GM18526 (cell line): Measurements from ENCODE around the gene CAST.

ENCODE experiments used
- POLR2A ChIP-seq: IDR thresholded peaks from 3 replicates; pipeline ENCODE4 v1.6.1; 2011; ENCODE audit not compliant: insufficient read length; ENCODE audit errors: extremely low read depth

The CAST gene

DNA sequence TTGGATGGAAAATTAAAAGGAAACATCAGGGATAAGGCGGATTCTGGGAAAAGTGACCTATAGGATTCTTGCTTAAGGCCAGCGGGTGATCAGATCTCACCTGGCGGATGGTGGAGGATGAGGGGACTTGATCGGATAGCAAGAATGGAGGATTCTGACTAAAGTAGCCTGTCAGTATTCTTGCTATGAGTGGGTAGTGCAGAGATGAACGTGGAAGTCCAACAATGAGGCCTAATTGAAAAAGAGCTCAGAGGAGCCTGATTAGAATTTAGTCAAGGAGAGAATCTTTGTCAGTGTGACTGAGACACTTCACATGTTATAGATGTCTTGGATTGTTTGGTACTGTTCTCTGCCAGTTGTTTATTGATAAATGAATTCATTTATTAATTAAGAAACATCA is 24.9 kb downstream of the CAST start:
- no peak for TF ChIP-seq POLR2A

DNA sequence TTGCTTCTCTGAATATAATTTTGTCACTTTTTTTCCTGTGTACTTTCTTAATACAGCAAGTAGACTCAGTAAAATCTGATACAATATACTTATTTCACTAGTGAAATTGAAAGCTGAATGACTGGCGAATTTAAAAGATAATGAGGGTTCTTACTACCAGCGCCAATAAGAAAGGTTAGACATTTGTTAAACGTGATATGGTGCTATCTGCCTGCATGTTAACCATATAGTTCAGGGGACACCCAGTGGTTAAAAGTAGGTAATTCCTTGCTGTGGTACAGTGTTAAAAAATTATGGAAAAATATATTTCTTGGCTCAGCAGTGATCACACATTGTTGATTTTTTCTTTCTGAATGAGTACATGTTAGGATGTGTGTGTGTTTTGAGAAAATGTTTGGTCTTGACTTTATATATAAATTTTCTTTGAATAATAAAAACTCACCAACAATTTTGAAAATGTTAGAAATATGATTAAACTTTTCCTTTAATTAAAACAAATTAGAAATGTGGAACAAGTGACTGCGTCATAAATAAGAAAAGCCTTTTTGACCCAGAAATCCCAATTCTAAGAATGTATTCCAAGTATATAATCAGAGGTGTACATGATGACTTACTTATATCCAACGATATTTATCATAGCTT is 25.8 kb downstream of the CAST start:
- TF ChIP-seq POLR2A, result no peak

DNA sequence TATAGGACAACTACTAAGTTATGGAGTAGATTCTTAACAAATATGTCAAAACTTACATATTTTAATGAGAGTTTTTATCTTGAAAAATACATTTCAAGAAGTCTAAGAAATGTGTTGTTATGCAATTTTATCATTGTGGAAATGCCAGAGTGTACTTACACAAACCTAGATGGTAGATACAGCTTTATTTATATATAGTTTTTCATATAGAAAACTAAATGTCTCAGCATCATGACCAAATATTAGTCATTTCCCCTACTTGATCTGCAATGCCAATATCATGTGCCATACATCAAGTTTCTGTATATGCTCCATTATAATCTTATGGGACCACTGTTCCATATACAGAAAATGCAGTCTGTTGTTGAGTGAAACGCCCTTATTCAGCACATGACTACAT is 28.7 kb downstream of the CAST start:
- no peak for TF ChIP-seq POLR2A

DNA sequence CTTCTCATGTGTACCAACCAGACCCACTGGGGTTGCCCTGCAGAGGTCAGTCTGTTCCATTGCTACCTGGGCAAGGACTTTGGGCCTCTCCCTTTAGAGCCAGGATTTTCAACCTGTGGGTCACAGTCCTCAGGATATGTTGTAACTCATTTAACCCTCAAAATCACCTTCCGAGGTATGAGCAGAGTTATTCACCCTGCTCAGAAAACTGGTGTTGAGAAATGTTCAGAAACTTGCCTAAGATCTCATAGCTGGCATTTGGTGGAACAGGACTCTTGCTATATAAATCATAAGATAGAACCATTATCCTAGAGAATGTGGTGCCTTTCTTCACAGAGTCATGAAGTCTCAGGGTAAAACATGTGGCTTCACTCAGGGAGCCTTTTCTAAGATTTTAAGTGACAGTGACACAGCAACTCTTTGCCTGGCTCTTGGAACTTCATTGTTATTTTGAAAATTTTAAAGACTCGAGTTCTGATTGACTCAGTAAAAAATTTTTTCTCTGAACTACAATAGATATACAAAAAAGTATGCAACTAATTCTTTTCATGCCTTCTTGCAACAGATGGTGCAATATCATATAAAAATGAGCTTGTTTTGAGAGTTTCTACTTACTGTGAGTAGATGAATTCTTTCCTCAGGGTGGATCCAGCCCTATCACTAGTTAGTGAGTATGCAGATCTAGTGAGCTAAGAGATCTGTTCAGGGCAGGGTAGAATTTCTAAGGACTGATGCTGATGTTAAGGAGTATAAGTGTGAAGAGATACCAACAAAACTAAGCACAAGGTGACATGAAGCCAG is 29.5 kb downstream of the CAST start:
- TF ChIP-seq POLR2A, result no peak

DNA sequence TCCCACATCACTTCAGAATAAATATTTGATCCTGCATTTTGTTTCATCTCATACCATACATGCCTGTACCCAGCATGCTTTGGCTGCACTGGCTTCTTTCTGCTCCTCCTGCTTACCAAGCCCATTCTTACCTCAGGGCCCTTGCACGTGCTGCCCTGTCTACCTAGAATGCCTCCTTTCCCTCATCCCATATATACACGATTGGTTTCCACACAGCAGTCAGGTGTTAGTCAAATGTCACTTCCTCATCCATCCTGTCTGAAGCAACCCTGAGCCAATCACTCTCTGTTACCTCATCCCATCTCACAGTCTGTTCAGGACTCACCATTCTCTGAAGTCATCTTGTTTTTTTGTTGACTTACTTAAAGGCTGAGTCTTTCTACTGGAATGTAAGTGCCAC is 30.3 kb downstream of the CAST start:
- no peak for TF ChIP-seq POLR2A

DNA sequence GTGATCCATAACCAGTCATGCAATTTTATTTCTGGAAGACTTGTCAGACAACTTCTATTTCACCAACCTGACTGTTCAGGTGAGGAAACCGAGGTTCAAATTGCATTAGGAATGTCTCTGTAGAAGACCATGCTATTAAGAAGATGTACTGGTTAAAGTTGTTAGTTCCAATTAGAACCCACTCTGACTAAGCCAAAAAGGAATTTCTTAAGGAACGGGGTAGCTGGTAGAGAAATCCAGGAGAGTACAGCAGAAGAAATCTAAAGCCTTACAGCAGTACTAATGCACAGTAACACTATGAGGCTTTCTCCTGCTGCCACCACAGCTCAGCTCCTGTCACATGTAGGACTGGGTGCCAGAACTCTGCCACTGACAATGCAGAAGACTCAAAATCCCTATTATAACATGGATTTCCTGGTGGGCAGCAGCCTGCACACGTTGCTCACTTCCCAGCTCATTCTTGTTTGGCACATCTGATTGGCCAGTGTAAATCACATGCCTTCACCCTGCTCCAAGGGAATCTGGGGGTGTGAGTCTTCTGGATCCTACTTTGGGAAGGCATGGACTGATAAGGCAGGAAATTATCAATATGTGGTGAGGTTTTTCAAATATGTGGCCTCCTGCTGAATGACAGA is 37.1 kb downstream of the CAST start:
- TF ChIP-seq POLR2A, result no peak

DNA sequence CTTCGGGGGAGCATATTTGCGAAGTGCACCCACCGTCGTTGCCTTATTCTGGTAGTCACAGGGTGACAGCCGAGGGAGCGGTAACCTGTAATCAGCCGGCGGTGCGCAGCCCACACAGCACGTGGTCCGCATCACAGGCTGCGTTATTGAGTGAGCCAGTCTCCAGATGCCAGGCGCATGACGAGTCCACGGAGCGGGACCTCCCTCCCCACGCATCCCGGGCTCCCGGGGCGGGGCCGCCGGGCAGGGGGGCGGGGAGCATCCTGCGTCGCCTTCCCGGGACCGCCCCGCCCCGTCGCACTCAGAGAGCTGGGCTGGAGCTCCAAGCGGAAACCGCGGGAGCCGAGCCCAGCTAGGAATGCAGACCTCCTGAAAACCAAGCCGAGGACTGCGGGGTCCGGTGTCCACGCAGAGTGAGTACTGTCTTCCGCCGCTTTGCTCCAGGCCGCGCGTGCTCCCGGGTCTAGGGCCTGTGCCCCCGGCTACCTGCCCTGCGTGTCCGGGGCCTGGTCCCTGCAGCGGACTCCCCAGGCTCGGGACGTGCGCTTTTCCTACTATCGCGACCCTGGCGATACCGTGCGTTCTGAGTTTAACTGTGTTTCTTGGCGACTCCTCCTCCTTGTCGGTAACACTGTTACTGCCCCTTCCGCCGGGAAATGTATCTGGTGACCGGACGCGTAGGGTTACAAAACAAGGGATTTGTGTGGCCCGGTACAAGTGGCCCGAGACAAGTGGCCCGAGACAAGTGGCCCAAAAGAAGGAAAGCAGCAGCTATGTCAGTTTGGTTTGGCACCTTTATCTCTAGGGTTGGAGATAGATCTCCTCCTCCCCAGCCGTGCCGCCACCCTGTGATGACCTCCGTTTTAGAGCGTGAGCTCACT is 40.6 kb downstream of the CAST start:
- TF ChIP-seq POLR2A, result no peak

DNA sequence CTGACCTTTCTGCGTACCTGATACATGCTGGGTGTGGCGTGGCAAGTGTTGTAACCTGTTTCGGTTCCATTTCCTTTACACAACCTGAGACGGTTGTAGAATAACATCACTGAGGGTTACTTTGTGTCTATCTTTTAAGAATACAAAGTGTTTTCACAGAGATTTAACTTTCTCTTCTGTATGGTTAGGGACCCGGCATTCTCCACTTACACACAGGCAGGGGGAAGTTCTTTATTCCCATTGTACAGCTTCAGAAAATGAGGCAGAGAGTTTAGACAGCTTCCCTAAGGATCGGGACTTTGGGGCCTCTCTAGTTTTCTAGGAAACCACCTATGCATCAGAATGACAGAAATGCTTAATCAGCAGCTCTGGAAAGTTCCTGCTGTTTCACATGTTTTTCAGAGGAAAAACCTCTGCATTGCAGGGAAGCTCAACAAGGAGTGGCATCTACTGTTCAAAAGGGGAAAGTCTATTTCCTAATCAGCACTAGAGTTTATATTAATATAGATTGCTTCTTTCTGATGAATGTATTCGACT is 41.3 kb downstream of the CAST start:
- TF ChIP-seq POLR2A, result no peak

DNA sequence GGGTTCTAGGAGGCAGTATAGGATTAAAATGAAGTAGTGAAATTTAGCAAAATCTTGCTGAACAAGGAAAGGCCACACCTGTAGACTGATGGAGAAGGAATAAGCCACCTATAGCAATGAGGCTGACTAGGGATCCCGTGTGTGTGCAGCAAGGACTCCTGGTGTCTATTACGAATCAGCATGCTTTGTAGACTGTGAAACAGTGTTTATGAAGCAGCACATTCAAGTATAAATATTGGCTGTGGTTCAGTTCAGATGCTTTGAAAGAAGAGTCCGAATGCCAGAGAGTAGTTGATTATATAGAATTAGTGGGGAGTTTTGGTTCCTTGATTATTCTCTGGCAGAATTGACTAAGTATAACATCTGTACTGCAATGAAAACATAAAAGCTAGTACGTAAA is 41.8 kb downstream of the CAST start:
- TF ChIP-seq POLR2A, result no peak

DNA sequence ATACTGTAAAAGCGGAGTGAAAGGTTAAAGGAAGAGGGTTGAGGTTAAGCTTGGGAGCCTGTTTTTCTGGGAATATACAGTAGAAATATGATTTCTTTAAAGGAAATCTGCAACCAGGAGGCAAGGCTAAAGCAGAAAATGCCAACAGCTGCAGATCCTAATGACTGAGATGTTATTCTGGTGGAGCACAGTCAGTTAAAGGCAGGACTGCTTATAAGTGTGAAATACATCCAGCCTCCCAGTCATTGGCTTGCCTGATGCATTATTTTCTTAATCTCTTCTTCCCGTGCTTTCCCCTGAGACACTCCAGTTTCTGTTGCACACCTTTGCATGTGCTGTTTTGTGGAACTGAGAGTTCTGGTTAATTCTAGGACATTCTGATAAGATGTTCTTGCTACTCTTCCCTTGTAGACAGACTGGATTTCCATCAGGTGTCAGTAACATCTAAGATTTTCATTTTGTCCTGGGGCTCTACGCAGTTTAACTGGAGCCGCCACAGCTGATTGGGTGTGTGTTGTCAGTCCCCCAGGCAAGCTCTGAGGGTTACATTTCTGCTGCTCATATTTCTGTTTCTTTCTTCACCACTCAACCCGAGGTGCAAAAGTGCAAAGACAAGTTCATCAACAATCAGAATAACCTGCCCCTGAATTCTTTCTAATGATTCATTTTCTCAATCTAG is 44.4 kb downstream of the CAST start:
- no peak for TF ChIP-seq POLR2A

DNA sequence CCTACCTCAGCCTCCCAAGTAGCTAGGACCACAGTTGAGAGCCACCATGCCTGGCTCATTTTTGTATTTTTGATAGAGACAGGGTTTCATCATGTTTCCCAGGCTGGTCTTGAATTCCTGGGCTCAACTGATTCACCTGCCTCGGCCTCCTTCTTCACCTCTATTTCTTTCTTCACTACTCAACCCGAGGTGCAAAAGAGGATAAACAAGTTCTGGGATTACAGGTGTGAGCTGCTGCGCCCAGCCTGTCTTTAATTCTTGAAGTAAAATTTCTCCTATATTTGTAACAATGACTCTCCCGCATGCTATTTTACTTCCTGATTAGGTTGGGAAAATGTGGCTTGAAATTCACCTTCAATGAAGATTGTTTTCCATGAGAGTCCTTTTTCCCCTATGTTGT is 46.4 kb downstream of the CAST start:
- TF ChIP-seq POLR2A, result no peak

DNA sequence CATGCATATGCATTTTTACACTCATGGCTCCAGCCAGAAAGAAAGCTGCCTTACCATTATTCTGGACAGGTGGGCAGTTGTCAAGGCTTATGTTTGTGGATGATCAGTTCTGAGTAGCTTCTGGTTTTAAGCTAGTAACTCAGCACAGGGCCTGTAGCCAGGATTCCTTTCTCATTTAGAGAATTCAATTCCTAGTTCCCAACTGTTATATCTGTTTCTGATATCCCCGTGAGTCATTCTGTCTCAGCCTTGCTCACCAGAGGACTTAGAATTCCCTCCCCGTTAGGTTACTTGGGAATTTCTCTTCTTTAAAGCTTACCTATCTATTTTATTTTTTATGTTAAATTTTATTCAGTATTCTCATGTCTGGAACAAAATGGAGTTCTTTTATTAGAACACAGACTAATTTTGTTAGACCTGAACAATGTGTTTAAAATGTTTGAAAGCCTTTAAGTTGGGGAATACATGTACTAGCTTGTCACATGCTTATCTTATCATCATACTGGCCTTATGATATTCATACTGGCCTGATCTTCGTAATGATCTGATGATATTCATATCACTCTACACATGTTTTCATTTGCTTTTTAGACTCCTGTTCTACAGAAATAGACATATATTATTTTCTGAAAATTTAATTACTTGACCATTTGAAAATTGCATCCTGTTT is 47.1 kb downstream of the CAST start:
- TF ChIP-seq POLR2A, result no peak

DNA sequence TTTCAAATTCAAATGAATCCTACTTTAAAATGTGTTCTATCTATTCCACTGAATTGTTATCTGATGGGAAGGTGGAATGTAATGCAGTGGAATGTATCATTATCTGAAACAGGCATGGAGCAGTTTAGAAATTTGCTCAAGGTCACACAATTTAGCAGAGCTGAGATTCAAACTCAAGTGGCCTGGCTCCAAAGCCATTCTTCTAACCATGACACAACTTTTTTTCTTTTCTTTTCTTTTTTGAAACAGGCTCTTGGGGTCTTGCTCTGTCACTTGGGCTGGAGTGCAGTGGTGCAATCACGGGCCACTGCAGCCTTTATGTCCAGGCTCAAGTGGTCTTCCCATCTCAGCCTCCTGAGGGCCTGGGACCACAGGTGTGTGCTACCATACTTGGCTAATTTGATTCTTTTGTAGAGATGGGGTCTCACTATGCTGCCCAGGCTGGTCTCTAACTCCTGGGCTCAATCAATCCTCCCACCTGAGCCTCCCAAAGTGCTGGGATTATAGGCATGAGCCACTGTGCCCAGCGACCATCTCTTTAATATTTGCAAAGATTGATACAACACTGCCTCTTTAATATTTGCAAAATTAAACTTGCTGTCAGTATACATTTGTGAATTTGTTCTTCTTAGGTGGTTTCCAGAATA is 50.0 kb downstream of the CAST start:
- TF ChIP-seq POLR2A, result no peak

DNA sequence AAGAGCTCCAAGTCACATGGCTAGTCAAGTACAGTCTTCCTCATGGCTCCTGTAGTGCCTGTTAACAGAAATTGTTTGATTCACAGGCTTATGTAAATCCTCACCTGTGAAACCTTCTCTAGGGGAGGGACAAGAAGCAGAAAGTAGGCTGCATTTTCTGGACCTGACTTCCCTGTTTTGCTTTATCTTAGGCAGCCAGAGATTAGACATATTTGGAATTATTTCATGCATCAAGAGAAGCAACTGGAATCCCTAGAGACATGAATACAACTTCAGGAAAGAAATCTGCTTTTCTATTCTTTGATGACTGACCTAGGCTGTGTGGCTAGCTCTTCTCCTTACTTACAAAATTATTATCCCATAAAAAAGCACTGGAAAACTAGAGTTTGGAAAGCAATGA is 52.3 kb downstream of the CAST start:
- no peak for TF ChIP-seq POLR2A

DNA sequence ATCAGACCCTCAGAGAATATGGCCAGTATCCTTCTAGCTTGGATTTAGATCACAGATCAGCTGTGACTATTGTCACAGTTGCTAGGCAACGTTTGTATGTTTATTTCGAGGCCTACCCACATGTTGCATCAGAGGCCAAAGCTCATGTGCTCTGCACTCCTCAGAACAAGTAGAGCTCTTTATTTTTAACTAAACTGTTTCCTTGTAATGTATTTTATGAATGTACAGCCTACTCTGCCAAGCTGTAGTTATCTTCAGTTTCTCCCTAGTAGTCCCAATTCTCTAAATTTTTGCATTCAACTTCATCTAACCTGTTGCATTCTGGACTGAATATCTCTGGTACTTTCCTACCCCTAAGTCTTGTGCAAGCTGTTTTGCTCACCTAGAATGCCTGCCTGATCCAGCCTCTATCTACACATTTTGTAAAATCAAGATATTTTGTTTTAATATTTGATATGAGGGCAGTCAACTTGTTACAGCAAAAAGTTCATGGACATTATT is 52.8 kb downstream of the CAST start:
- no peak for TF ChIP-seq POLR2A
